CD4-positive, alpha-beta T cell (primary cell): Measurements from ENCODE around the gene LMF1. TPM values are rescaled to one million over a fixed set of nuclear protein-coding genes. Genes with fewer than 3 reads are reported as not detected.
A peak's percentile ranks its signal among the peaks of the same experiment; 100 is the strongest.

Experiments used
- ATAC-seq: fragments of 200-7000 bp; cut with Tn5 transposase; one replicate; pipeline ENCODE4 v1.10.0; 2022; ENCODE audit warnings: mild to moderate bottlenecking; ENCODE audit not compliant: poor library complexity
- CTCF ChIA-PET: fragments of 350-600 bp; sonication (Branson Sonifier 250); formaldehyde crosslinking; loops from one replicate; lab custom pipeline; 2021; ENCODE audit warnings: antibody characterized with exemption, inconsistent platforms; lab: Charles Lee
- POLR2A ChIA-PET: fragments of 350-600 bp; sonication (Branson Sonifier 250); formaldehyde crosslinking; loops from one replicate; lab custom pipeline; 2021; ENCODE audit warnings: antibody characterized with exemption, inconsistent platforms; lab: Charles Lee
- DNase-seq, 14 experiments: peaks; one replicate each; pipeline ENCODE4 v3.0.0-alpha.2; 2013 to 2020; ENCODE audit warnings: mixed read lengths in 2 of 14
- H3K27ac ChIP-seq, 2 donors: one replicate each; pipeline versions ENCODE4 v1.5.1 to v1.7.0; 2013; ENCODE audit warnings: low read length in 2 of 2, low read depth in 1 of 2, mild to moderate bottlenecking in 1 of 2
- H3K27me3 ChIP-seq, 2 experiments: 1 replicate in 1 of 2; 2 replicates in 1 of 2; pipeline versions ENCODE4 v1.6.1 to v1.7.0; 2013; ENCODE audit warnings: low read length in 2 of 2, control low read depth in 1 of 2, mild to moderate bottlenecking in 1 of 2, moderate library complexity in 1 of 2; ENCODE audit not compliant: insufficient read depth in 2 of 2, control insufficient read depth in 1 of 2
- H3K36me3 ChIP-seq: one replicate; pipeline ENCODE4 v1.6.1; 2013; ENCODE audit warnings: low read length, control low read depth; ENCODE audit not compliant: insufficient read depth
- H3K4me1 ChIP-seq: one replicate; pipeline ENCODE4 v1.6.1; 2013; ENCODE audit warnings: low read length, control low read depth; ENCODE audit not compliant: insufficient read depth
- H3K4me3 ChIP-seq: one replicate; pipeline ENCODE4 v1.5.1; 2013; ENCODE audit warnings: mild to moderate bottlenecking, low read length, moderate library complexity
- H3K9me3 ChIP-seq, 2 experiments: 1 replicate in 1 of 2; 2 replicates in 1 of 2; pipeline versions ENCODE4 v1.6.1 to v1.7.0; 2013; ENCODE audit warnings: low read length in 2 of 2, mild to moderate bottlenecking in 2 of 2, control low read depth in 1 of 2, moderate library complexity in 1 of 2; ENCODE audit not compliant: control insufficient read depth in 1 of 2, insufficient read depth in 1 of 2
- H3K27ac Mint-ChIP-seq: one replicate; pipeline ENCODE4 v1.8.0; 2020; ENCODE audit warnings: mixed read lengths
- H3K27me3 Mint-ChIP-seq: one replicate; pipeline ENCODE4 v1.8.0; 2021; ENCODE audit warnings: mixed read lengths
- H3K36me3 Mint-ChIP-seq: one replicate; pipeline ENCODE4 v1.8.0; 2021; ENCODE audit warnings: low read depth, mixed read lengths
- H3K4me1 Mint-ChIP-seq: one replicate; pipeline ENCODE4 v1.8.0; 2021; ENCODE audit warnings: low read depth, mixed read lengths
- H3K4me3 Mint-ChIP-seq: one replicate; pipeline ENCODE4 v1.8.0; 2020; ENCODE audit warnings: mild to moderate bottlenecking, mixed read lengths
- H3K9me3 Mint-ChIP-seq: one replicate; pipeline ENCODE4 v1.8.0; 2020; ENCODE audit warnings: mixed read lengths
- CTCF ChIP-seq: fragments of 200-600 bp; IDR thresholded peaks from one replicate; pipeline ENCODE4 v1.8.0; 2022; ENCODE audit warnings: antibody characterized with exemption, mild to moderate bottlenecking
- intact Hi-C, 2 experiments: fragments of 100-400 bp; cut with DNase I in 1 of 2; cut with micrococcal nuclease in 1 of 2; formaldehyde crosslinking; loops; one replicate each; pipeline versions ENCODE4 v1.15.1 to v1.9.0; 2023 to 2025; cut with DNase I, micrococcal nuclease
- total RNA-seq, 174 experiments: library from RNA in 2 of 174; stranded (reverse) in 2 of 174; gene quantifications; one replicate each; pipeline ENCODE4 v1.2.3 and lab custom pipeline; 2021 to 2026

LMF1 gene
- total RNA-seq, 2 experiments from 2014 or later = 26.8 to 27.6 TPM

- ChIA-PET CTCF (no interaction called here), POLR2A (interaction anchor here (1.7 to 3.2 kb wide), 2 partner anchors 8 to 25 kb away, joined by 6 to 24 read pairs; partner anchors contain the start of gene SOX8)
- no peak for TF ChIP-seq CTCF
- peaks cover 27% of the 10 kb centered on the region for H3K4me1 Mint-ChIP-seq
- ATAC-seq (no peak), DNase-seq (no peak)
- Histone ChIP-seq H3K9me3 (no peaks in the 10 kb centered on the region), H3K27ac (no peak overlapping the region), H3K4me1 (peaks cover 41% of the 10 kb centered on the region), H3K36me3 (peaks cover 8% of the 10 kb centered on the region), H3K4me3 (no peak overlapping the region), H3K27me3 (no peaks in the 10 kb centered on the region)
- H3K9me3 Mint-ChIP-seq = no peaks in the 10 kb centered on the region
- H3K36me3 Mint-ChIP-seq = peaks cover 10% of the 10 kb centered on the region
- H3K27me3 Mint-ChIP-seq = no peaks in the 10 kb centered on the region
- H3K4me3 Mint-ChIP-seq = no peak overlapping the region
- intact Hi-C loops = loop anchor here in 1 of 2 experiments (5.0 kb wide), 1 partner anchor 165 kb away; no protein-coding TSS in a partner anchor
- no peak overlapping the region for H3K27ac Mint-ChIP-seq
These were observed 1.7 kb upstream of the LMF1 start for GRCh38 chr16:972316-973002.

GRCh38 chr16:971981-972315 is 1.2 kb upstream of the LMF1 start:
- intact Hi-C loops = loop anchor here in 1 of 2 experiments (1.0 to 5.0 kb wide), 3 partner anchors 8 to 181 kb away; partner anchors contain the start of gene CACNA1H
- peaks cover 27% of the 10 kb centered on the region for H3K4me1 Mint-ChIP-seq
- peak overlapping the region; percentile 66 for H3K27ac Mint-ChIP-seq
- TF ChIP-seq CTCF = no peak
- Histone ChIP-seq H3K9me3 (no peaks in the 10 kb centered on the region), H3K36me3 (peaks cover 9% of the 10 kb centered on the region), H3K27ac (no peak overlapping the region), H3K4me3 (no peak overlapping the region), H3K27me3 (no peaks in the 10 kb centered on the region), H3K4me1 (peaks cover 40% of the 10 kb centered on the region)
- CTCF ChIA-PET = no interaction called here
- no peak for ATAC-seq
- peaks cover 10% of the 10 kb centered on the region for H3K36me3 Mint-ChIP-seq
- no peaks in the 10 kb centered on the region for H3K27me3 Mint-ChIP-seq
- no peaks in the 10 kb centered on the region for H3K9me3 Mint-ChIP-seq
- POLR2A ChIA-PET = interaction anchor here (1.7 to 3.2 kb wide), 2 partner anchors 9 to 26 kb away, joined by 6 to 24 read pairs; partner anchors contain the start of gene SOX8
- DNase-seq = no peak
- H3K4me3 Mint-ChIP-seq = peak overlapping the region; percentile 90

- intact Hi-C loops = loop anchor here in 1 of 2 experiments (1.0 to 5.0 kb wide), 3 partner anchors 9 to 181 kb away; partner anchors contain the start of gene CACNA1H
- Histone ChIP-seq H3K27ac (no peak overlapping the region), H3K27me3 (no peaks in the 10 kb centered on the region), H3K36me3 (peaks cover 9% of the 10 kb centered on the region), H3K4me1 (peaks cover 36% of the 10 kb centered on the region), H3K4me3 (peak overlapping the region; percentile 52), H3K9me3 (no peaks in the 10 kb centered on the region)
- POLR2A ChIA-PET = interaction anchor here (1.7 to 3.2 kb wide), 2 partner anchors 9 to 26 kb away, joined by 6 to 24 read pairs; partner anchors contain the start of gene SOX8
- Mint-ChIP-seq H3K4me1 (peaks cover 28% of the 10 kb centered on the region), H3K9me3 (no peaks in the 10 kb centered on the region), H3K4me3 (peak overlapping the region; percentile 90), H3K36me3 (peaks cover 13% of the 10 kb centered on the region), H3K27ac (peak overlapping the region; percentile 66), H3K27me3 (no peaks in the 10 kb centered on the region)
- ATAC-seq (no peak), DNase-seq (no peak)
- CTCF ChIA-PET = no interaction called here
- no peak for TF ChIP-seq CTCF
These were observed 760 bp upstream of the LMF1 start for GRCh38 chr16:971582-971905.
